Neural cell (in vitro differentiated cells): ENCODE results near the gene IL17B. TPM values are rescaled to one million over a fixed set of nuclear protein-coding genes. Genes with fewer than 3 reads are reported as not detected.

ENCODE experiments used
- H2AFZ ChIP-seq: fragments of 200-600, 300-800 bp; sonication (generic), shearing (Covaris generic); 2 replicates; pipeline ENCODE4 v1.6.0; 2014; ENCODE audit warnings: low read depth, mild to moderate bottlenecking, antibody characterized with exemption, low read length, moderate library complexity
- H3F3A ChIP-seq: fragments of 200-600 bp; shearing (Covaris generic); 2 replicates; pipeline ENCODE4 v1.6.1; 2016; ENCODE audit warnings: mild to moderate bottlenecking, moderate library complexity, mixed read lengths, antibody characterized with exemption, low read length; ENCODE audit not compliant: insufficient read depth, poor library complexity, severe bottlenecking
- H3K27ac ChIP-seq: fragments of 200-600, 300-800 bp; sonication (generic), shearing (Covaris generic); 2 replicates; pipeline ENCODE4 v1.5.1; 2014; ENCODE audit warnings: mild to moderate bottlenecking, low read length, moderate library complexity
- H3K27me3 ChIP-seq: fragments of 300-800, 200-600 bp; sonication (generic), shearing (Covaris generic); 2 replicates; pipeline ENCODE4 v1.6.0; 2014; ENCODE audit warnings: mild to moderate bottlenecking, low read depth, low read length, moderate library complexity; ENCODE audit not compliant: insufficient read depth
- H3K36me3 ChIP-seq: fragments of 300-800, 200-600 bp; sonication (generic), shearing (Covaris generic); 2 replicates; pipeline ENCODE4 v1.5.1; 2014; ENCODE audit warnings: mild to moderate bottlenecking, antibody characterized with exemption, low read length, moderate library complexity; ENCODE audit not compliant: insufficient read depth
- H3K4me2 ChIP-seq: fragments of 300-800, 200-600 bp; sonication (generic), shearing (Covaris generic); 2 replicates; pipeline ENCODE4 v1.6.0; 2014; ENCODE audit warnings: mild to moderate bottlenecking, low read length
- H3K4me3 ChIP-seq: fragments of 300-800, 200-600 bp; sonication (generic), shearing (Covaris generic); 2 replicates; pipeline ENCODE4 v1.5.1; 2014; ENCODE audit warnings: mild to moderate bottlenecking, low read length, moderate library complexity
- H3K79me2 ChIP-seq: fragments of 200-600 bp; shearing (Covaris generic); replicated peaks from 2 replicates; pipeline ENCODE4 v1.6.0; 2014; ENCODE audit warnings: mild to moderate bottlenecking, low read length, moderate library complexity; ENCODE audit not compliant: insufficient read depth
- H3K9ac ChIP-seq: fragments of 300-800, 200-600 bp; sonication (generic), shearing (Covaris generic); 2 replicates; pipeline ENCODE4 v1.6.1; 2016; ENCODE audit warnings: mild to moderate bottlenecking, low read length, mixed read lengths
- H3K9me2 ChIP-seq: fragments of 200-600 bp; shearing (Covaris generic); 2 replicates; pipeline ENCODE4 v1.6.1; 2016; ENCODE audit warnings: mild to moderate bottlenecking, low read length, mixed read lengths; ENCODE audit not compliant: insufficient read depth
- H3K9me3 ChIP-seq: fragments of 200-600, 300-800 bp; sonication (generic), shearing (Covaris generic); 2 replicates; pipeline ENCODE4 v1.6.1; 2016; ENCODE audit warnings: mild to moderate bottlenecking, mixed run types, low read length, moderate library complexity, mixed read lengths
- H4K20me1 ChIP-seq: fragments of 200-600 bp; shearing (Covaris generic); 2 replicates; pipeline ENCODE4 v1.6.1; 2016; ENCODE audit warnings: mild to moderate bottlenecking, mixed run types; ENCODE audit not compliant: insufficient read depth
- EP300 ChIP-seq: fragments of 450-650 bp; conservative IDR thresholded peaks from 2 replicates; pipeline ENCODE4 v1.6.1; 2014; ENCODE audit warnings: antibody characterized with exemption, mild to moderate bottlenecking, moderate library complexity; ENCODE audit not compliant: poor library complexity, severe bottlenecking
- EZH2 ChIP-seq: fragments of 200-600, 300-800 bp; shearing (Covaris generic), sonication (generic); IDR thresholded peaks from 2 replicates; pipeline ENCODE4 v1.6.1; 2014; ENCODE audit warnings: antibody characterized with exemption, low read length, borderline replicate concordance, mild to moderate bottlenecking; ENCODE audit not compliant: insufficient read depth, poor library complexity, severe bottlenecking
- MXI1 ChIP-seq: fragments of 450-650 bp; conservative IDR thresholded peaks from 2 replicates; pipeline ENCODE4 v1.6.1; 2014; ENCODE audit warnings: antibody characterized with exemption, mild to moderate bottlenecking; ENCODE audit not compliant: poor library complexity, severe bottlenecking
- POLR2AphosphoS5 ChIP-seq: IDR thresholded peaks from 2 replicates; pipeline ENCODE4 v1.6.1; 2012
- RAD21 ChIP-seq: fragments of 450-650 bp; conservative IDR thresholded peaks from 2 replicates; pipeline ENCODE4 v1.6.1; 2014; ENCODE audit warnings: antibody characterized with exemption, mild to moderate bottlenecking, moderate library complexity
- SMC3 ChIP-seq: fragments of 450-650 bp; conservative IDR thresholded peaks from 2 replicates; pipeline ENCODE4 v1.6.1; 2014; ENCODE audit warnings: antibody characterized with exemption, mild to moderate bottlenecking, moderate library complexity; ENCODE audit not compliant: poor library complexity
- TAF1 ChIP-seq: IDR thresholded peaks from 2 replicates; pipeline ENCODE4 v1.6.1; 2012; ENCODE audit warnings: low read depth
- polyA plus RNA-seq: library from polyadenylated mRNA; depleted of rRNA; stranded (reverse); fragments of >200 nt; gene quantifications from 2 replicates; pipeline ENCODE4 v1.2.3, GENCODE V29; 2014
- TF ChIP-seq, protein P1 (sequence below): fragments of 450-650 bp; IDR thresholded peaks from 2 replicates; pipeline ENCODE4 v1.5.1; 2014; ENCODE audit warnings: antibody characterized with exemption, mild to moderate bottlenecking, moderate library complexity; ENCODE audit not compliant: poor library complexity, severe bottlenecking
- TF ChIP-seq, protein P2 (sequence below): IDR thresholded peaks from 2 replicates; pipeline ENCODE4 v1.6.1; 2012; ENCODE audit warnings: borderline replicate concordance

Gene IL17B
- polyA plus RNA-seq, 1 donor from 2014 or later = not detected

DNA sequence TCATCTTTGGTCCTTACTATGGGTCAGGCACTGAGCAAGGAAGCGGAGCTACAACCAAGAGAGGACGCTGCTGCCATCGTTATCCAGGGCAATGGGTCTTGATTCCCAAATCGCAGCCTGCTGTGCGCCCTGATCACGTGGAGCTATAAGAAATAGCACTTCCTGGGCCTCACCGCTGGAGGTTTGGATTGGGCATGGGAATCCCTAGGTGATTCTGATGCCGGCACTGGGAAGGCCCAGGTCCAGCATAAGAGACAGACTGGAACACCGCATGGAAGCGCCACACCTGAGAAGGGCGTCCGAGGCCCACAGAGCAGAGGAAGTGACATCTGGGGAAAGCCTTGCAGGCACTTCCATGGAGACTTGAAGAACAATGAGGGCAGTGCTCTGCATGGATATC, 3.0 kb downstream of the IL17B start:
- no peak overlapping the region for H3K9ac ChIP-seq
- no peaks in the 10 kb centered on the region for H3K9me2 ChIP-seq
- no peak overlapping the region for H3K4me3 ChIP-seq
- H3K4me2 ChIP-seq = no peak overlapping the region
- H3K9me3 ChIP-seq = no peaks in the 10 kb centered on the region
- no peaks in the 10 kb centered on the region for H3K27me3 ChIP-seq
- no peaks in the 10 kb centered on the region for H3F3A ChIP-seq
- no peak overlapping the region for H2AFZ ChIP-seq
- TF ChIP-seq POLR2AphosphoS5 = no peak
- no peak overlapping the region for H3K27ac ChIP-seq
- no peaks in the 10 kb centered on the region for H4K20me1 ChIP-seq
- no peaks in the 10 kb centered on the region for H3K79me2 ChIP-seq
- no peaks in the 10 kb centered on the region for H3K36me3 ChIP-seq

DNA sequence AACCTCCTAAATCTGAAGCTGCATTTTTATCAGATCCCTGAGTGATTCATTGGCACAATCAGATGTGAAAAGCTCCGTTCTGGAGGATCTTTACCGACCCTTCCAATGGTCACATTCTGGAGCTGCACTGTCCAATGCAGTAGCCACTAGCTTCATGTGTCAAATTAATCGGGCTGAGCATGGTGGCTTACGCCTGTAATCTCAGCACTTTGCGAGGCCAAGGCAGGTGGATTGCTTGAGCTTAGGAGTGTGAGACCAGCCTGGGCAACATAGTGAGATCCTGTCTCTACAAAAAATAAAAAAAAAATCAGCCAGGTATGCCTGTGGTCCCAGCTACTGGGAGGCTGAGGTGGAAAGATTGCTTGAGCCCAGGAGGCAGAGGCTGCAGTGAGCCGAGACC, 3.7 kb downstream of the IL17B start:
- Histone ChIP-seq H3F3A (no peaks in the 10 kb centered on the region), H3K9me3 (no peaks in the 10 kb centered on the region), H4K20me1 (no peaks in the 10 kb centered on the region), H3K9ac (no peak overlapping the region), H3K9me2 (no peaks in the 10 kb centered on the region), H3K36me3 (no peaks in the 10 kb centered on the region), H2AFZ (no peak overlapping the region), H3K27me3 (no peaks in the 10 kb centered on the region), H3K4me3 (no peak overlapping the region), H3K79me2 (no peaks in the 10 kb centered on the region), H3K4me2 (no peak overlapping the region), H3K27ac (no peak overlapping the region)
- TF ChIP-seq POLR2AphosphoS5 (no peak), SMC3 (no peak), RAD21 (no peak), EZH2 (no peak), TAF1 (no peak), EP300 (no peak)
- TF ChIP-seq, protein P1, sequence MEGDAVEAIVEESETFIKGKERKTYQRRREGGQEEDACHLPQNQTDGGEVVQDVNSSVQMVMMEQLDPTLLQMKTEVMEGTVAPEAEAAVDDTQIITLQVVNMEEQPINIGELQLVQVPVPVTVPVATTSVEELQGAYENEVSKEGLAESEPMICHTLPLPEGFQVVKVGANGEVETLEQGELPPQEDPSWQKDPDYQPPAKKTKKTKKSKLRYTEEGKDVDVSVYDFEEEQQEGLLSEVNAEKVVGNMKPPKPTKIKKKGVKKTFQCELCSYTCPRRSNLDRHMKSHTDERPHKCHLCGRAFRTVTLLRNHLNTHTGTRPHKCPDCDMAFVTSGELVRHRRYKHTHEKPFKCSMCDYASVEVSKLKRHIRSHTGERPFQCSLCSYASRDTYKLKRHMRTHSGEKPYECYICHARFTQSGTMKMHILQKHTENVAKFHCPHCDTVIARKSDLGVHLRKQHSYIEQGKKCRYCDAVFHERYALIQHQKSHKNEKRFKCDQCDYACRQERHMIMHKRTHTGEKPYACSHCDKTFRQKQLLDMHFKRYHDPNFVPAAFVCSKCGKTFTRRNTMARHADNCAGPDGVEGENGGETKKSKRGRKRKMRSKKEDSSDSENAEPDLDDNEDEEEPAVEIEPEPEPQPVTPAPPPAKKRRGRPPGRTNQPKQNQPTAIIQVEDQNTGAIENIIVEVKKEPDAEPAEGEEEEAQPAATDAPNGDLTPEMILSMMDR = no peak

DNA sequence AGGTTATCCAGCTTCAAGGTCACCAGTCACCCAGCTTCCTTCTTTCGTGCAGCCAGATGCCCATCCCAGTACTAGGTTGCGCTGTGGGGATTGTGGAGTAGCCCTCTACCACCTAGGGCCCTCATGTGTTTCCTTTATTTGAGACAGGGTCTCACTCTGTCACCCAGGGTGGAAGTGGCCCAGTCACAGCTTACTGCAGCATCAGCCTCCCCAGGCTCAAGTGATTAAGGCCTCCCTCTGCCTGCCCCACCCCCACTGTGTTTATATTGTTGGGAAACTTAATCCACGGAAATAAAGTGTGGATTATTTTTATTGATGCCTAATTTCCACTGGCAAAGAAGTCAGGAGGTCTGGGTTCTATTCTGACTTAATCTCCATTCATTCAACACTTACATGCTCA, 4.3 kb downstream of the IL17B start:
- H3F3A ChIP-seq = no peaks in the 10 kb centered on the region
- H2AFZ ChIP-seq = no peak overlapping the region
- H3K9ac ChIP-seq = no peak overlapping the region
- H3K9me2 ChIP-seq = no peaks in the 10 kb centered on the region
- no peaks in the 10 kb centered on the region for H3K79me2 ChIP-seq
- TF ChIP-seq MXI1 = no peak
- no peak for TF ChIP-seq EZH2
- no peak for TF ChIP-seq POLR2AphosphoS5
- TF ChIP-seq, protein P2, sequence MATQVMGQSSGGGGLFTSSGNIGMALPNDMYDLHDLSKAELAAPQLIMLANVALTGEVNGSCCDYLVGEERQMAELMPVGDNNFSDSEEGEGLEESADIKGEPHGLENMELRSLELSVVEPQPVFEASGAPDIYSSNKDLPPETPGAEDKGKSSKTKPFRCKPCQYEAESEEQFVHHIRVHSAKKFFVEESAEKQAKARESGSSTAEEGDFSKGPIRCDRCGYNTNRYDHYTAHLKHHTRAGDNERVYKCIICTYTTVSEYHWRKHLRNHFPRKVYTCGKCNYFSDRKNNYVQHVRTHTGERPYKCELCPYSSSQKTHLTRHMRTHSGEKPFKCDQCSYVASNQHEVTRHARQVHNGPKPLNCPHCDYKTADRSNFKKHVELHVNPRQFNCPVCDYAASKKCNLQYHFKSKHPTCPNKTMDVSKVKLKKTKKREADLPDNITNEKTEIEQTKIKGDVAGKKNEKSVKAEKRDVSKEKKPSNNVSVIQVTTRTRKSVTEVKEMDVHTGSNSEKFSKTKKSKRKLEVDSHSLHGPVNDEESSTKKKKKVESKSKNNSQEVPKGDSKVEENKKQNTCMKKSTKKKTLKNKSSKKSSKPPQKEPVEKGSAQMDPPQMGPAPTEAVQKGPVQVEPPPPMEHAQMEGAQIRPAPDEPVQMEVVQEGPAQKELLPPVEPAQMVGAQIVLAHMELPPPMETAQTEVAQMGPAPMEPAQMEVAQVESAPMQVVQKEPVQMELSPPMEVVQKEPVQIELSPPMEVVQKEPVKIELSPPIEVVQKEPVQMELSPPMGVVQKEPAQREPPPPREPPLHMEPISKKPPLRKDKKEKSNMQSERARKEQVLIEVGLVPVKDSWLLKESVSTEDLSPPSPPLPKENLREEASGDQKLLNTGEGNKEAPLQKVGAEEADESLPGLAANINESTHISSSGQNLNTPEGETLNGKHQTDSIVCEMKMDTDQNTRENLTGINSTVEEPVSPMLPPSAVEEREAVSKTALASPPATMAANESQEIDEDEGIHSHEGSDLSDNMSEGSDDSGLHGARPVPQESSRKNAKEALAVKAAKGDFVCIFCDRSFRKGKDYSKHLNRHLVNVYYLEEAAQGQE = no peak
- TF ChIP-seq SMC3 = no peak
- H3K9me3 ChIP-seq = no peaks in the 10 kb centered on the region
- H4K20me1 ChIP-seq = no peaks in the 10 kb centered on the region
- H3K4me2 ChIP-seq = no peak overlapping the region
- H3K4me3 ChIP-seq = no peak overlapping the region
- no peaks in the 10 kb centered on the region for H3K36me3 ChIP-seq
- H3K27me3 ChIP-seq = no peaks in the 10 kb centered on the region
- no peak overlapping the region for H3K27ac ChIP-seq
